Stimulated activated CD4-positive, alpha-beta T cell treated with anti-CD3 and anti-CD28 coated beads, TNF-alpha, amount 100 ng/mL, for 1 hour (primary cell): ENCODE results near the gene HPGDS.
"Not testable (repeated sequence)": the region's sequence is repeated elsewhere in the genome, so short reads cannot be mapped to it uniquely, and the experiment has no call there.

ENCODE experiments used
- DNase-seq, 3 donors: peaks; one replicate each; pipeline ENCODE4 v3.0.0-alpha.2; 2020; ENCODE audit warnings: low read depth in 3 of 3, low spot score in 1 of 3

The HPGDS gene

GRCh38 chr4:94342694-94343093 lies at the start of gene HPGDS:
HPGDS (minus strand) TSS chr4:94342836; CDS start chr4:94334629, 8,207 bp downstream.
- no peak for DNase-seq

- no peak for DNase-seq
Observed at GRCh38 chr4:94390804-94391410, 48.3 kb upstream of the HPGDS start.

GRCh38 chr4:94389595-94390267 lies 47.1 kb upstream of the HPGDS start:
- DNase-seq: no peak

- not testable (repeated sequence) for DNase-seq
Observed at GRCh38 chr4:94387965-94388364, 45.3 kb upstream of the HPGDS start.

- DNase-seq: not testable (repeated sequence)
Observed at GRCh38 chr4:94385452-94385851, 42.8 kb upstream of the HPGDS start.

GRCh38 chr4:94382891-94383290 lies 40.3 kb upstream of the HPGDS start:
- DNase-seq: not testable (repeated sequence)

GRCh38 chr4:94378047-94378446 lies 35.4 kb upstream of the HPGDS start:
- no peak for DNase-seq

GRCh38 chr4:94377294-94377693 lies 34.7 kb upstream of the HPGDS start:
- DNase-seq: no peak

- no peak for DNase-seq
Observed at GRCh38 chr4:94375364-94375763, 32.7 kb upstream of the HPGDS start.

GRCh38 chr4:94373752-94374151 lies 31.1 kb upstream of the HPGDS start:
- no peak for DNase-seq

GRCh38 chr4:94372991-94373390 lies 30.4 kb upstream of the HPGDS start:
- no peak for DNase-seq

GRCh38 chr4:94372228-94372978 lies 29.8 kb upstream of the HPGDS start:
- DNase-seq: no peak

GRCh38 chr4:94371290-94371689 lies 28.7 kb upstream of the HPGDS start:
- no peak for DNase-seq

- DNase-seq: no peak
Observed at GRCh38 chr4:94370533-94371254, 28.1 kb upstream of the HPGDS start.

- DNase-seq: no peak
Observed at GRCh38 chr4:94369046-94369445, 26.4 kb upstream of the HPGDS start.

- no peak for DNase-seq
Observed at GRCh38 chr4:94368459-94368858, 25.8 kb upstream of the HPGDS start.

- DNase-seq: no peak
Observed at GRCh38 chr4:94365304-94365703, 22.7 kb upstream of the HPGDS start.

GRCh38 chr4:94364527-94364926 lies 21.9 kb upstream of the HPGDS start:
- DNase-seq: no peak

- DNase-seq: no peak
Observed at GRCh38 chr4:94363136-94363655, 20.6 kb upstream of the HPGDS start.

GRCh38 chr4:94359838-94360237 lies 17.2 kb upstream of the HPGDS start:
- DNase-seq: no peak

GRCh38 chr4:94359221-94359620 lies 16.6 kb upstream of the HPGDS start:
- no peak for DNase-seq
